Body of pancreas (tissue), 4 donors: ENCODE results near the gene TRIM36. TPM values are rescaled to one million over a fixed set of nuclear protein-coding genes. Genes with fewer than 3 reads are reported as not detected.
A peak's percentile ranks its signal among the peaks of the same experiment; 100 is the strongest.

Experiments used
- ATAC-seq: fragments of 150-250 bp; one replicate; pipeline ENCODE4 v1.9.1; 2016
- DNase-seq, 4 donors: peaks; one replicate each; pipeline ENCODE4 v3.0.0-alpha.2; 2019
- H3K27ac ChIP-seq, 4 donors: fragments of 200-600 bp; sonication (generic); 1 replicate in 3 of 4; 2 replicates in 1 of 4; pipeline versions ENCODE4 v1.5.1 to v1.6.1; 2016 to 2019; ENCODE audit warnings: mild to moderate bottlenecking in 1 of 4, mixed read lengths in 1 of 4, moderate library complexity in 1 of 4
- H3K27me3 ChIP-seq, 2 donors: fragments of 200-600 bp; sonication (generic); one replicate each; pipeline ENCODE4 v1.6.0; 2016; ENCODE audit warnings: mild to moderate bottlenecking in 1 of 2
- H3K36me3 ChIP-seq, 2 donors: fragments of 200-600 bp; sonication (generic); replicated peaks in 1 of 2; 2 replicates each; pipeline ENCODE4 v1.5.1; 2016; ENCODE audit warnings: low read depth in 2 of 2; ENCODE audit not compliant: insufficient read depth in 1 of 2
- H3K4me1 ChIP-seq: fragments of 200-600 bp; sonication (generic); one replicate; pipeline ENCODE4 v1.6.0; 2016
- H3K4me3 ChIP-seq, 2 donors: fragments of 200-600 bp; sonication (generic); 1 replicate in 1 of 2; 2 replicates in 1 of 2; pipeline ENCODE4 v1.5.1; 2016 to 2019
- H3K9me3 ChIP-seq, 3 donors: fragments of 200-600 bp; sonication (generic); 1 replicate in 2 of 3; 2 replicates in 1 of 3; pipeline ENCODE4 v1.5.1; 2016
- POLR2A ChIP-seq, 3 donors: fragments of 450-650 bp; IDR thresholded peaks; one replicate each; pipeline ENCODE4 v1.6.1; 2016; ENCODE audit warnings: antibody characterized with exemption in 3 of 3, mild to moderate bottlenecking in 2 of 3
- WGBS, 2 donors: methylation state at CpG; one replicate each; pipeline ENCODE4 v1.1.5; 2017; 5-methylcytosine and 5-hydroxymethylcytosine counted together
- intact Hi-C: fragments of 100-400 bp; cut with DNase I; formaldehyde crosslinking; loops from one replicate; pipeline ENCODE4 v1.15.1; 2023
- total RNA-seq, 2 donors: library from RNA; depleted of rRNA; stranded (reverse); fragments of >200 nt; gene quantifications; one replicate each; pipeline ENCODE4 v1.1.0, GENCODE V29; 2016
- TF ChIP-seq, protein P1 (sequence below), 7 experiments: fragments of 450-650 bp in 4 of 7; fragments of 200-600 bp in 3 of 7; sonication (generic) in 3 of 7; IDR thresholded peaks; one replicate each; pipeline ENCODE4 v1.5.1; 2016 to 2019; ENCODE audit warnings: antibody characterized with exemption in 7 of 7

Gene TRIM36
- total RNA-seq, 2 donors from 2014 or later: 2.9 to 3.0 TPM

DNA sequence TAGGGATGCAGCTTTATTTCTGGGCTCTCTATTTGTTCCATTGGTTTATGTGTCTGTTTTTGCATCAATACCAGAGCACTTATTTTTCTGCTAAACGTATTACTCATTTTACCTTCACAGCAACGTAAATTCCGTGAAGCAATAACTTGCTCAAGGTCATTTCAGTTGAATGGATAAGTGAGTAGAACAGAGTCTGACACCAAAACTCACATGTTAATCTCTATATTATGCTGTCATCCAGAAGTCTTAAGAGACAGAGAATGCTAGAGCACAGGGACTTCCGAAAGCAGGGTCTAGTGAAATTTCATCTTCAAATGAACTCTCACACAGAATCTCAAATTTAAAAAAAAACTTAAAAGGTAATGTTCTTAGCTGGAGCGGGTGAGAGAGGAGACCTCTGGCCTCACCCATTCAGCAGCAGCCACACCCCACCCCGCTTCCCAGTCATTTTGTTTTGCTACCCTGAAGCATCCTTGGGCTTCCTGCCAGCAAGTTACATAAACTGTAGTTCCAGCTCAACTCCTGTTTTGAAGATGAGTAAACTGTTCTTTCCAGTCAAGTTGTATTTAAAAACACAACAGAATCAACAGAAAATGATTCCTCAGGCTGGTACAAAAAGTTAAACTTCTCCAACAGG, 69.3 kb downstream of the TRIM36 start:
- H3K27ac ChIP-seq: no peak overlapping the region
- intact Hi-C loops: no loop called here

DNA sequence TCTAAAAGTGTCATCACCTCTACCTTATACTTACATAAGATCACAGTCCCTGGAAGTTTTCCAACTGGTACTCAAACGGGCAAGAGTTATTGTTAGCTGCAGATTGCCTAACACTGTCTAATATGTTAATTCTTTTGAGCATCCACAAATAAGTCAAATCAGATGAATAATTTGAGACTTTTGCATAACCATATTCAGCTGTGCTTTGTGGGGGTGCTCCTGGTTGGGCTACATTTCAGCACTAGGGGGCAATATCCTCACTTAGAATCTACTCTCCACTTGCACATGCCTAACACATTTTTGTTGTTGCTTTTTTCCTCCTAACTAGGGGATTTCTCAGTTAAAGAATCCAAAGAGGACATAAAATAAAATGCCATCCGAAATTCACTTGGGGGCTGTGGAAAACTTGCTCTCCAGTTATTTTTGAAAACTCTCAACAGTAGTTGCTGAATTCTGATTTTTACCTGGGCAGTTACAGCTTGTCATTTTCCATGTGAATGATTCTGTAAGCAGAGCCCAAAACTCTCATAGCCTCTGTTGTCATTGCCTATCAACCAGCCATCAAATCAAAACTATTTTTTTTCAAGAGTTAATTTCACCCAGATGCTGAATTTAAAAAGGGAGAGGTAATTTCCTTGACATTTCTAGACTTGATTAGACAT, 71.5 kb downstream of the TRIM36 start:
- Histone ChIP-seq H3K36me3 (no peaks in the 10 kb centered on the region), H3K27me3 (no peaks in the 10 kb centered on the region), H3K4me3 (no peak overlapping the region), H3K27ac (no peak overlapping the region), H3K4me1 (no peaks in the 10 kb centered on the region), H3K9me3 (no peaks in the 10 kb centered on the region)
- ATAC-seq: peak; percentile 59
- intact Hi-C loops: loop anchor here (10.0 kb wide), 1 partner anchor 147 kb away; no protein-coding TSS in a partner anchor
- no peak for TF ChIP-seq POLR2A (IDR thresholded peaks at IDR 0.05)
- TF ChIP-seq, protein P1, sequence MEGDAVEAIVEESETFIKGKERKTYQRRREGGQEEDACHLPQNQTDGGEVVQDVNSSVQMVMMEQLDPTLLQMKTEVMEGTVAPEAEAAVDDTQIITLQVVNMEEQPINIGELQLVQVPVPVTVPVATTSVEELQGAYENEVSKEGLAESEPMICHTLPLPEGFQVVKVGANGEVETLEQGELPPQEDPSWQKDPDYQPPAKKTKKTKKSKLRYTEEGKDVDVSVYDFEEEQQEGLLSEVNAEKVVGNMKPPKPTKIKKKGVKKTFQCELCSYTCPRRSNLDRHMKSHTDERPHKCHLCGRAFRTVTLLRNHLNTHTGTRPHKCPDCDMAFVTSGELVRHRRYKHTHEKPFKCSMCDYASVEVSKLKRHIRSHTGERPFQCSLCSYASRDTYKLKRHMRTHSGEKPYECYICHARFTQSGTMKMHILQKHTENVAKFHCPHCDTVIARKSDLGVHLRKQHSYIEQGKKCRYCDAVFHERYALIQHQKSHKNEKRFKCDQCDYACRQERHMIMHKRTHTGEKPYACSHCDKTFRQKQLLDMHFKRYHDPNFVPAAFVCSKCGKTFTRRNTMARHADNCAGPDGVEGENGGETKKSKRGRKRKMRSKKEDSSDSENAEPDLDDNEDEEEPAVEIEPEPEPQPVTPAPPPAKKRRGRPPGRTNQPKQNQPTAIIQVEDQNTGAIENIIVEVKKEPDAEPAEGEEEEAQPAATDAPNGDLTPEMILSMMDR (IDR thresholded peaks at IDR 0.05): peak; percentile 55 to 83 (median 74)
- WGBS, 2 donors: 4 to 5% methylated on average over 2 of the region's 2 CpGs
- DNase-seq: peak; percentile 19 to 56 (median 47)

More for the DNA sequence above, 69.3 kb downstream of the TRIM36 start:
- TF ChIP-seq POLR2A (IDR thresholded peaks at IDR 0.05): no peak
- TF ChIP-seq, protein P1 (IDR thresholded peaks at IDR 0.05): no peak
- Histone ChIP-seq H3K9me3 (no peaks in the 10 kb centered on the region), H3K27me3 (no peaks in the 10 kb centered on the region), H3K4me3 (no peak overlapping the region), H3K4me1 (no peaks in the 10 kb centered on the region), H3K36me3 (no peaks in the 10 kb centered on the region)
- 41 to 43% methylated on average over 6 of the region's 6 CpGs for WGBS, 2 donors
- ATAC-seq: no peak
- DNase-seq: peak in 1 of 4 donors; percentile 6

DNA sequence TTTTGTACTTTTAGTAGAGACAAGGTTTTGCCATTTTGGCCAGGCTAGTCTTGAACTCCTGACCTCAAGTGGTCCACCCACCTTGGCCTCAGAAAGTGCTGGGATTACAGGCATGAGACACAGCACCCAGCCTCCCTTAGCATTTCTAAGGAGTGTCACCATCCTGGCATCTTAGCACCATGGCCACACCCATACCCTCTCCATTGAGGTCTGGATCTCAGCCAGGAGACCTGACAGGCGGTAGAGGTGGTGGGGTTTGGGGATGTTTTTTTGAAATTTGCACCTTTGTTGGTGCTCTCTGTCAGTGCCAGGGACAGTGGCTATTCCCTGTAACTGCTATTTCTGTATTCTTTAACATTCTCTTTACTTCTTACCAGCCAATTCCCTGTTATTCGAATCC, 72.5 kb downstream of the TRIM36 start:
- WGBS, 2 donors: 34 to 41% methylated on average over 2 of the region's 2 CpGs
- no peak overlapping the region for H3K27ac ChIP-seq
- intact Hi-C loops: loop anchor here (10.0 kb wide), 1 partner anchor 148 kb away; no protein-coding TSS in a partner anchor
- TF ChIP-seq, protein P1 (IDR thresholded peaks at IDR 0.05): no peak
- no peak for TF ChIP-seq POLR2A (IDR thresholded peaks at IDR 0.05)
- no peaks in the 10 kb centered on the region for H3K4me1 ChIP-seq
- H3K27me3 ChIP-seq: no peaks in the 10 kb centered on the region
- H3K9me3 ChIP-seq: no peaks in the 10 kb centered on the region
- DNase-seq (no peak), ATAC-seq (no peak)
- H3K4me3 ChIP-seq: no peak overlapping the region
- no peaks in the 10 kb centered on the region for H3K36me3 ChIP-seq

DNA sequence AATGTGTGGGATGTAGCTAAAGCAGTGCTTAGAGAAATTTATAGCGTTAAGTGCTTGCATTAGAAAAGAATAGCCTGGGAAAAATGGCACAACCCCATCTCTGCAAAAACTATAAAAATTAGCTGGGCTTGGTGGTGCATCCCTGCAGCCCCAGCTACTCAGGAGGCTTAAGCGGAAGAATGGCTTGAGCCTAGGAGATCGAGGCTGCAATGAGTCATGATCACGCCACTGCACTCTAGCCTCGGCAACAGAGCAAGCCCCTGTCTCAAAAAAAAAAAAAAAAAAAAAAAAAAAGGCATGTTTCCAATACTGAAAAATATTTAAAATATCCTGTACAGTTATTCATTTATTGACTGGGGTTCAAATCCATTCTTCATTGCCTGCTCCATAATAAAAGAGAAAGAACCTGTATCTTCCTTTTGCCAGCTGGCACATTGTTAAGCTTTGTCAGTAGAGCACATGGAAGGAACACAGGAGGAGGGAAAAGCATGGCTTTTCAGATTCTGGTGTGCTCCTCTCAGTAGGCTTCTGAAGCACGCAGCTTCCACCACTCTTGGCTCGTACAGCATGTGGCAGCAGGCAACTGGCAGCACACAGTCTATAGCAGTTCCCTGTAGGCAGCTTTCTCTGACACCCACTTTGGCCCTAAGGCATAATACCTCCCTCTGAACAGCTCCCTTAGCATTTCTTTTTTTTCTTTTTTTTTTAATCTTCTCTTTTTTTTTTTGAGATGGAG, 73.5 kb downstream of the TRIM36 start:
- intact Hi-C loops: loop anchor here (10.0 kb wide), 1 partner anchor 149 kb away; no protein-coding TSS in a partner anchor
- Histone ChIP-seq H3K9me3 (no peaks in the 10 kb centered on the region), H3K4me1 (no peaks in the 10 kb centered on the region), H3K4me3 (no peak overlapping the region), H3K27me3 (no peaks in the 10 kb centered on the region), H3K36me3 (no peaks in the 10 kb centered on the region), H3K27ac (no peak overlapping the region)
- no peak for DNase-seq
- ATAC-seq: no peak
- 71 to 73% methylated on average over 7 of the region's 7 CpGs for WGBS, 2 donors
- no peak for TF ChIP-seq POLR2A (IDR thresholded peaks at IDR 0.05)
- TF ChIP-seq, protein P1 (IDR thresholded peaks at IDR 0.05): no peak
